HG02884 (cell line): ENCODE data around the gene APOL4.
"Not testable (repeated sequence)": the region's sequence is repeated elsewhere in the genome, so short reads cannot be mapped to it uniquely, and the experiment has no call there.

Experiments
- ATAC-seq: cut with Tn5 transposase; IDR thresholded peaks from one replicate; pipeline ENCODE4 v1.9.1; 2021; ENCODE audit warnings: mild to moderate bottlenecking, moderate library complexity; ENCODE audit not compliant: unreplicated experiment

Gene APOL4

DNA sequence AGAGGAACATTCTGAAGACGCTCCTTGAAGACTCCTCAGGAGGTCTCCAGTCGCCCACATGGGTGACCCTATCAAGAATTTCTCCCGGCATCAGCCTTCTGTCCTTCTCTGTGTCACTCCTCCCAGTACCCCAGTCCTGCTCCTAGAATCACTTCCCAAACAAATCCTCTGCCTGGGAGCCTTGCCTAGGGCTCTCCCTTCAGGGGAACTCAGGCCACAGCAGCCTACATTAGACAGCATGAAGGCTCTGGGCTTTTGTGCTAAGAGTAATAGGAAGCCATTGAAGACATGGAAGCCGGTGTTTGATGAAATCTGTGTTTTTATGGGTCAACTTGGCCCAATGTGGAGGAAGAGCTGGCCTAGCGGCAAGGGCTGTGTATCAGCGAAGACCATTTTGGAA is 13.7 kb downstream of the APOL4 start:
- ATAC-seq, result not testable (repeated sequence)

DNA sequence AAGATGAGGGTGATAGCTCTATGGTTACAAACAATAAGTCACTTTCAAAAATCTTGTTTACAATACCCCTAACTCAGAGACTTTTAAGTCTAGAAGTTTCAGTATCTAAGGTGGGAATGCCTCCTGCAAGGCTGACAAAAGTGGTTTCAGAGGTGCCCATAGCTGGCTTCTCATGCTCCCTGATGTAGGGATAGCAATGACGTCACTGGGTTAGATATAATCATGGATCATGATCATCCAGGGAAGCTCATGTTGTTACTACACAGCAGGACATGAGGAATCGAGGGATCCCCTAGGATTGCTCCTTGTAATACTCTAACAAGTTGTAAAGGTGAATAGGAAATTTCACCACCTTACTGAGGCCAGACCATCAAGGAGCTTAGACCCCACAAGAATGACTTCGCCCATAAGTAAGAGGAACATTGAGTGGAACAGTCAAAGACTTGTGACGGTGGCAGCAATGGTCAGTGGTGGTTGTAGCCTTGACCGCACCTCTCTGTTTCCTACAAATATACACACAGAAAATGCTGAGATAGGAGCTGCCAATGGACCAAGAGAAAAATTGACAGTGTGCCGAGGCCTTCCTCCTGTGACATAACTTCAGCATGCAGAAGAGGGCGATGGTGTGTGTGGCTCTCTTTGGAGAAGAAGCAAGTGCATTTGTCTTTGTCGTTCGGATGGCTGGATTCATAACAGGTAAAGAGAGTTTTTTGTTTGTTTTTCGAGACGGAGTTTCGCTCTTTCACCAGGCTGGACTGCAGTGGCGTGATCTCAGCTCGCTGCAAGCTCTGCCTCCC is 15.6 kb downstream of the APOL4 start:
- no peak for ATAC-seq

DNA sequence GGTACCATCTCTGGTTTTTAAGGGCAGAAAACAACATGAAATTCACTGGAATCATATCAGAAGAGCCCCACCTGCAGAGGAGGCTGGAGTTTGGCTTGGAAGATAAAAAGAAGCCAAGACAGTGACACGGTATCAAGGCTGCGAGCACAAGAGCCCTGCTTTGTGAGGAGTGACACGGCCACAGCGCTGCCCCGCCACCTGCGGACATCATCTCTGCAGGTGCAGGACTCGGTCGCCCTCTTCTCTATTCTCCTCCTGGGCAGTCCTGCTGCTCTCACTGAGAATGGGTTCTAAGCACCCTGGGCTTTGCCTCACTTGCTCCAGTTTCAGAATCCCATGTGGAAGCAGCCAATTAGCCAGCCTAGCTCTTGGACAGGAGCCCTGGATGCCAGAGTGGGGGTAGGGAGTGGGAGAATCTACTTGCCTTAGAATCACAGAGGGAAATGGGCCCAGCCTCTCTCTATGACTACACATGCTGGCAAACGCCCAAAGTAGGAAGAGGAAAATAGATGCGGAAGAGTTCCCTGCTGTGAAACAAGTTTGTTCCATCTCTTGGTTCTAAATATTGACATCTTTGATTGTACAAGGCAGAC is 17.1 kb downstream of the APOL4 start:
- no peak for ATAC-seq

DNA sequence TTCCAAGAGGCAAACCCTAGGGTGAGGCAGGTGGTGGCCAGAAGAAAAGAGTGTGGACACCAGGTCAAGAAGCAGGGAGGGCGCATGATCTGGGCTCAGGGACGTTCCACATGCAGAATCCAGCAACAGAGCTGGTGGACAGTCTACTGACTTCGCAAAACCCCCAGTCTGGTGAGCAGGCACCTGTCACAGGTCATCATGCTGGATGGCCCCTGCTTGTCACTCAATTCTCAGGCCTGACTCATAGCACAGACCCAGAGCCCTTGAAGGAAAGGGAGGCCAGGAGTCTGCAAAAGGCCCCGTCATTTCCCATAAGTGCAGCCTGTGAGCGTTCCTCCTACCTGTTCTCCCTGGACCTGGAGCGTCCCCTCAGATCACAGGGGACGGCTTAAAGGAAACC is 18.2 kb downstream of the APOL4 start:
- no peak for ATAC-seq

DNA sequence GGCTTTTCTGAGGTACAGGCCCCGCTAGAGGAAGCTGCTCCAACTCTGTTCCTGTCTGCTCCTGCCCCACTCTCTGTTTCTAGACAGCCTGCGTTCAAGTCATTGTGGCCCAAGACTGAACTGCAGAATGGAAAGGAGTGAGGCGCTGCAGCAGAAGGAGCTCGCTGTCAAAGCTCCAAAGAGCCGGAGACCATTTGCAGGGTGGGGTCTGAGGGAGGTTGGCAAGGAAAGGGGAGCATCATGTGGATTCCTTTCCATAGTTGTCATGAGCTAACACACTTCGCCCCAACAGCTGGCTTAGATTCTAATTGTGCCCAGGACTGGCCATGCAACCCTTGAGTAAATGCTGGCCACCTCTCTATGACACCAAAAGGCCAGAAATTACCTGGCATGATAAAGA is 18.8 kb downstream of the APOL4 start:
- no peak for ATAC-seq

DNA sequence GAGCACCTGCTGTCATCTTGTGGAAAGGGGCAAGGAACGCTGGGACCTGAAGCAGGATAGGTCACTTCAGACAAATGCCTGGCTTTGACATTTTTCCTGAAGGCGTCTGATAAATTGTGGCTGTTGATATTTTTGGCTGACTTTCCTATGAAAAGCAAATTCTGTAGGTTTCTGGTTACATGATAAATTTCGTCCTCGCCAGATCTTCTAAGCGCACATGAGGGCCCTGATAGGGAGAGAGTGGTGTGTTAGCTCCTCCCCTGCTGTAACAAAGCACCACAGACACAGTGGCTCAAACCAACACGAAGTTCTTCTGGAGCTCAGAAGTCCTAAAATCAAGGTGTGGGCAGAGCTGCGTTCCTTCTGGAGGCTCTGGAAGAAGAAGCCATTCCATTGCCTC is 19.6 kb downstream of the APOL4 start:
- ATAC-seq, result no peak

DNA sequence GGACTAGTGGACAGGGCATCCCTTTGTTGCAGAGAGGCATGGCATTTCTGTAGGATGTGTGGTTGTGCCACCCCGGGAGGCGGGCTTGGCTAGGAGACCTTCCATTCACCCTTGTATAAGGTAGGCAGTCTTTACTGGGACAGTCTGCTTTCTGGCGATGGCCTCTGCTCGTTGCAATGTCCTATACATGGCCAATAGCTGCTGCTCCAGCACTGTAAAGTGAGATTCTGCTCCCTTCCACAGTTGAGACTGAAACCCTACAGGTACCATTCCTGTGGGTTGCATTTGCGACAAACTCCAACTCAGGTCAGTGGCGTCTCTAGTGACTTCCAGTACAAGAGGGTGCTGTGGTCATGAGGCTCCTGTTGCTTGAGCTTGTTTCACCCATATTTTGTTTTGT is 20.7 kb downstream of the APOL4 start:
- no peak for ATAC-seq

DNA sequence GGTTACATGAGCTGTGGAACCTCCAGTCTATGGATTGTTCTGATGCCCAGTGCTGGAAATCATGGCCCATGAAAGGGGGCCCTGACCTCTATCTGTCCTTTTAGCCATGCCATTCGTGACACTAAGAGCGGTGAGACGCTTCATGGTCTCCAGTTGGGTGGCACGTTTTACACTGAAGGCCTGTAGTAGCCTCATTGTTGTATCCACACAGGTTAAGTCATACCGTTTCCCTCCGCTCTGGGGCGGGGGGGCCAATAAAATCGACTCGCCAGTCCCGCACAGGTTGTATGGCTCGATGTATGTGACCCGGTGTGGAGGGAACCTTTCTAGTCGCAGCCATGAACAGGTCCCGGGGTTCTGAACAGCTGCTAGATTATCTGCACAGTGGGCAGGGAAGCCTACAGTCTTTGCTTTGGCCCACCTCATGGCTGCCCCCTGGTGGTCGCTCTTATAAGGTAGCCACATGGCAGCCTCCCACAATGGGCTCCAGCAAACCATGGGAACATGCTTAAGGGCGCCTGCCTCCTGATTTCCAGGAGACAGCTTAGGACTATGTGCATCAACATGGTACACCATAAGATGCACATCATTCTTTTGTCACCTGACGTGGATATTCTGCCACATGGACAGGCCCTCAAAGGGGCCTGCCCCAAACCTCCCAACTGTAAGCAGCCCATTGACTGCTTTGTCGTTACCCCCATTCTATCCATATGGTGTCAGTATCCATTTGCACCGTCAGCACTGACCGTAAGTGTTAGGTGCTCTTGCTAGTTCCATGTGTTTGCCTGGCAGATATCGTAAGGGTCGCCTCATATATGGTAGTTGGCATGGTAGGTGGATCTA is 21.4 kb downstream of the APOL4 start:
- ATAC-seq, result no peak

DNA sequence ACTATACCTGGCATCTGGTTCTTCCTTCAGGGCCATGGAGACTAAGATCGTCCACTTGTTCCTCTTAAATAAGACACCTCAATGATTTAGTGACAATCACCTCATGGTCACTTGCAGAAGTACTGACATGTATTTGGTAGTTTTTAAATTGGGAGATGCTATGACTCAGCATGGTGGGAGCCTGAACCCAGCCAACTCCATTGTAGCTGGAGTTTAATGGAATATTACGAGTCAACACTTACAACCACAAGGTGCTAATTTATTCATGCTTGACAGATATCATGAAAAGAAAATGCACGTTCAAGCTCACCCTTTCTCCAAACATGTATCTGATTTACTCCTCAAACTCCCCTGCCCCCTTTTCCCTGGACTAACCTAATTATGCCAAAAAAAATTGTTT is 24.4 kb downstream of the APOL4 start:
- no peak for ATAC-seq

DNA sequence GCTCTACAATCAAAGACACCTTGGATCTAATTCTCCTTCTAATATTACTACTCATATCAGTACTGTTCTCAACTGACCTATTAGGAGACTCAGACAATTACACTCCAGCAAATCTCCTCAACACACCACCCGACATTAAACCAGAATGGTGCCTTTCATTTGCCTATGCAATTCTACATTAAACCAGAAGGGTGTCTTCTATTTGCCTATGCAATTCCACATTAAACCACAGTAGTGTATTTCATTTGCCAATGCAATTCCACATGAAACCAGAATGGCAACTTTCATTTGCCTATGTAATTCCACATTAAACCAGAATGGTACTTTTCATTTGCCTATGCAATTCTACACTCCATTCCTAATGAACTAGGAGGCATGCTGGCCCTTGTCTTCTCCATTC is 25.7 kb downstream of the APOL4 start:
- ATAC-seq, result no peak

DNA sequence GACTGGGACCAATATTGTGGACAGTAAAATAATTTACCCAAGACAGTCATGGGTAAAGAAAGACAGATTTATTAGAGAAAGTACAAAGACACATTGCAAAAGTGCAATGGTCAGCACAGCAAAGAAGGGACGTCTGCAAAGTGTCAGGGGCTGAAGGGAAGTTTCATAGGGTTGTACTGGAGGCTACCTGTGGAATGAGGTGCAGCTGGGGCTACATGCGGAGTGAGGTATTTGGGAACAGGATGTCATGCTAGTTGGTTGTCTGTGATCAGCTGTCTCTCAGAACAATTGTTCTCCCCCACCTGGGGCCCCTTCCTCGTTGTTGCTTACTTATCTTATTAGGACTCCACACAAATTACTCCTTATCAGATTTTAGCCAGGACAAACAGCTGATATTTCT is 29.7 kb downstream of the APOL4 start:
- ATAC-seq, result no peak

DNA sequence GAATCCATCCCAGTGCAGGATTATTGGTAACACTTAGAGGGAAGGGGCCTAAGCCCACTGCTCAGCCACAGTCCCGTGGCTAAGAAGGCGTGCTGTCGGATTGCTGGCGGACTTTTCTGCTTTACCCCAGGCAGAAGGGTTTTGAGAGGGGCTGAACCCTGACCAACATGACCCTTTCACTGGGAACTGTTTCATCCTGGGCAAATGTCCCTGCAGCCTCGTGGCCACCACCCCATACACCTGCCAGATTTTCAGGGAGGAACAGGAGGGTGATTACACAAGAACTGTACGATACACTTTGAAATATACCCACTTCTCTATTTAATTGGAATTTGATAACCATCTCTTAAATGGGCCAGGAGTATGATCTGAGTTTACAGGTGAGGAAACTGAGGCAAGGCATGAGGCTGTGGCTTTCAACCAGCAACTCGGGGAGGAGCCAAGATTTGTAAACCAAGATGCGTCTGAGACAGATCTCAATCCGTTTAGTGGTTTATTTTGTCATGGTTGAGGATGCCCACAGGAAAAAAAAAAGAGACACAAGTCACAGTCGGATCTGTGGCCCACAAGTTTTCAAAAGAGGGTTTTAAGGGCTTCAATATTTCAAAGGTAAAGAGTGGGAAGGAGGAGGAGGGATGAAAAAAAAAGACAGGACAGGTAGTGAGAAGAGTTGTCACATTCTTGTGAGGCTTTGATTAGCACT is 34.9 kb downstream of the APOL4 start:
- no peak for ATAC-seq

DNA sequence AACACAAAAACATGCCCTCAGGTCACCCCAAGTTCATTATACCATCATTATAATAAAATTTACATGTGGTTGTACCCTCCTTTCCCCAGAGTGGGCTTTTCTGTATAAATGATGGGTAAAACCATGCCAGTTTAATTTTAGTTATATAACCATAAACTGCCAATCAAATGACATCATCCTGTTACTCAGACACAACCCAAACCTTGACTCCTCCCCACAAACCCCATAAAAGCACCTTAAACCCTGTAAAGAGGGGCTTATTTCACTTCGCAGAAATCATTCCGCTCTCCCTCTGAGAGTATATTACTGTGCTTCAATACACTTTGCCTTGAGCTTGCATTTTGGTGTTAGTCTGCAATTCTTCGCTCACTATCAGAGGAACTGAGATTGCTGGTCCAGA is 35.5 kb downstream of the APOL4 start:
- ATAC-seq, result no peak

DNA sequence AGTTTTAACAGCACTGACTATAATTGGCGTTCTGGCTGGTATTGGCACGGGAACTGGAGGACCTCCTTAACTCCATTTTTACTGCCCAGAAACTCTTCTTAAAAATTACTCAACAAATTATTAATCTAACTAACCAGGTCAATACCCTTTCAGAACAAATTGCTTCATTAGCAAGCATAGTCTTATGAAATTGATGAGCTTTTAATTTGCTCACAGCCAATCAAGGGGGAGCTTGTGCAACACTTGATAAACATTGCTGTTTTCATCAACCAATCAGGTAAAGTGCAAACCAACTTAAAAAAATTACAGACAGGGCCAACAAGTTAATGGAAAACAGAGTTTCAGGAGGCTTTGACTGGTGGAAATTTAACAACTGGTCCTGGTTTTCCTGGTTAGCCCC is 36.5 kb downstream of the APOL4 start:
- ATAC-seq, result no peak

DNA sequence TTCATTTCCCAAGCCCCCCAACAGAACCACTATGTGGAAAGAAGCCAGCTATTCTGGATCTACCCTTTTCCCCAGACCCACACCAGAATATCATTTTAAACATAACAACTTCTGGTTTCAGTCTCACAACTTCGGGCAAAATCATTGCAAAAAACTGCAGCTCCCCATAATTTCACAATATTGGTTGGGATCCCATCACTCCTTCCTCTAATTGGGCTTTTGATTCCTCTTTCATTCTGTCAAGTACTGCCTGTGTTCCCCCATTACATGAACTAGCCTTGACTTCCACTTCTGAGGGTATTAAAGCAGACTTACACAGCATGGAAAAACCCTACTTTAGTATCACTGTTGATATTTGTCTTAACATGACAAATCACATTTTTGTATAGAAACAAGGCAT is 37.0 kb downstream of the APOL4 start:
- no peak for ATAC-seq

DNA sequence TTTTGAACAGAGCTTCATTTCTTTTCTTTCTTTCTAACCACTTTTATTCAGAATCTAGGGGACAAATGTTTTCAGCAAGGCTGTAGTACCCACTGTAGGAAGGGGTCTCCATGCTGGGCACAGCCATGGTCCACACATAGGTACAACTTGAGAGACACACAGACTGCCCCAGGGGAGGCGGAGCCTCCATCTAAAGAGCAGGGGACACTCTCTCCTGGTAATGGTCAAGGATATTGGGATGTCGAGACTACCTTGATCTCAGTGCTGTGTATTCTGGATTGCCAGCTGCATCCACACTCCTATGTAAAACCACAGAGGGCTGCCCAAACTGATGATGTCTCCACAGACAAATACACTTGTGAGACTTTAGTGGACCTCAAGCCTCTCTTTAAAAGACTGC is 38.1 kb downstream of the APOL4 start:
- ATAC-seq, result no peak

DNA sequence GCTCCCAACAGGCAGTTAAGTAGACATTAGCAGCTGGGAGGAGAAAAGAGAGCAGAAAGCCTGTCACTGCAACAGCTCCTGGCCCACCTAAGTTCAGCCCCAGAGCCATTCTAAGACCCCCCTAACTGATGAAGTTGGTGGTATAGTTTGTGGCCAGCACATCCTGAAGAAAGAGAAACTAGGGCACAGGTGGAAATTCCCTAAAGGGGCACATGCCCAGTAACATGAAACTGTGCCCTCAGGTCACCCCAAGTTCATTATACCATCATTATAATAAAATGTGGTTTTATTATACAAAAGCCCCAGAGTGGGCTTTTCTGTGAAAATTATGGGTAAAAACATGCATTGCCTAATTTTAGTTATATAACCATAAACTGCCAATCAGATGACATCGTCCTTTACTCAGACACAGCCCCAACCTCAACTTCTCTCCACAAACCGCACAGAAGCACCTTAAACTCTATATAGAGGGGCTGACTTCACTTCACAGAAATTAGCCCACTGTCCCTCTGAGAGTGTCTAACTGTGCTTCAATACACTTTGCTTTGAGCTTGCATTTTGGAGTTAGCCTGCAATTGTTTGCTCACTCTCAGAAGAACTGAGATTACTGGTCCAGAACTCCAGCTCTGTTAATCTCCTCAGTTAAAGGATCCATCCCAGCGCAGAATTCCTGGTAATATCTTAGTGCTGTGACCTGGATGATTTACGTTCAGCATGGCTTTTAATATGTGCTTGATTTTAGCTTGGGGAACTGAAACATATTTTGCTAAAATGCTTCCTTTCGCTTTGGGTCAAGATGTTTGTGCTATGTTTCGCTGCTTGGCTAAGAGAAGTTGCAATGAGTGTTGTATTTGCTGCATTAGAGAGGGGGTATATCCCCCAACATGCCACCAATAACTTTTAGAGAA is 39.2 kb downstream of the APOL4 start:
- ATAC-seq, result no peak

DNA sequence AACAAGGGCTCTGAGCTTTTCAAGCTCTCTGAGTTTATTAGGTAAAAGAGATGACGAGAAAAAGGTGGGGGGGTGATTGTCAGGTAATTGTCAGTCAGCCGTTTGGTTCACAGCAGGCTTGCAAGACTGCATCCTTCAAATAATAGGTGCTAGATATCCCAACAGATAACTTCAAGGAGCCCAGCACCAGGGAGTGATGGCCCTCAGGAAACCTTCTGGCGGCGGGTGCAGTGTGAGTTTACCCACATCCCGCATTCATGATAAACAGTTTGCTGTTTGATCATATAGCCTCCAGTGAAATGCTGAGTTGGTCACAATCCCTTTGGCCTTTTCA is 39.8 kb downstream of the APOL4 start:
- not testable (repeated sequence) for ATAC-seq

DNA sequence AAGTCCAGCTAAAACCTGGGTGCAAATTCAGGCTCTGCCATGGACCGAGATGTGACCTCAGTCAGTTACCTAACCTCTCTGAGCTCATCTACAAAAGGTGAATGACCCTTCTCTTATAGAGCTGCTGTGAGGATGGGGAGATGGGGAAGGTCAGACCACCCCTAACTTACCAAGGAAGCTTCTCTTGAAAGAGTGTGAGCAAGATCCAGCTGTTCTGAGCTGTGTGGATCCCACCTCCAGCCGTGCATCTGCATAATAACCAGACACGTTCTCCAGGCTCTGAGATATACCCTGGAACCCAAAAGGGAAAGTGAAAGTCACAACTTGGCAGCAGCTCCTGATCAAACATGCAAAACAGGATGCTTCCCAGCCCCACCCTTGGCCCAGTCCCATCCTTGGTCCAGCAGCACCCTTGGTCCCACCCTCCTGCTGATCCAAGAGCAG is 41.1 kb downstream of the APOL4 start, which contains the start of gene APOL3:
TSS of gene APOL3 (minus strand) at position 257 of the 444 bp plus-strand sequence. CDS start 11,700 bp downstream, outside the sequence.
- ATAC-seq, result no peak
